CD4-positive, CD25-positive, alpha-beta regulatory T cell (primary cell): ENCODE data around the gene TMEM238L. TPM values are rescaled to one million over a fixed set of nuclear protein-coding genes. Genes with fewer than 3 reads are reported as not detected.

ENCODE experiments used
- ATAC-seq, 2 donors: fragments of 150-1000 bp; cut with Tn5 transposase; one replicate each; pipeline ENCODE4 v1.10.0; 2021; ENCODE audit warnings: low read depth in 2 of 2, moderate number of reproducible peaks in 2 of 2, moderate library complexity in 1 of 2
- DNase-seq, 3 donors: peaks; one replicate each; pipeline versions ENCODE4 v3.0.0 to v3.0.0-alpha.2; 2012 to 2022; ENCODE audit warnings: mixed read lengths in 1 of 3
- H3K27ac ChIP-seq: one replicate; pipeline ENCODE4 v1.7.0; 2013; ENCODE audit warnings: mild to moderate bottlenecking, low read length; ENCODE audit not compliant: insufficient read depth, poor library complexity, severe bottlenecking
- H3K27me3 ChIP-seq: one replicate; pipeline ENCODE4 v1.7.0; 2013; ENCODE audit warnings: low read length; ENCODE audit not compliant: control insufficient read depth, insufficient read depth
- H3K36me3 ChIP-seq: one replicate; pipeline ENCODE4 v1.7.0; 2013; ENCODE audit warnings: mild to moderate bottlenecking, low read length, moderate library complexity; ENCODE audit not compliant: control insufficient read depth, insufficient read depth
- H3K4me1 ChIP-seq: 2 replicates; pipeline ENCODE4 v1.7.0; 2013; ENCODE audit warnings: mild to moderate bottlenecking, low read length; ENCODE audit not compliant: insufficient read depth, control insufficient read depth, poor library complexity, severe bottlenecking
- H3K4me3 ChIP-seq: one replicate; pipeline ENCODE4 v1.7.0; 2013; ENCODE audit warnings: low read depth, mild to moderate bottlenecking, low read length, moderate library complexity
- H3K9me3 ChIP-seq, 2 experiments: 1 replicate in 1 of 2; 2 replicates in 1 of 2; pipeline ENCODE4 v1.7.0; 2013; ENCODE audit warnings: low read length in 2 of 2, mild to moderate bottlenecking in 1 of 2, moderate library complexity in 1 of 2; ENCODE audit not compliant: control insufficient read depth in 2 of 2
- H3K27ac Mint-ChIP-seq, 3 donors: one replicate each; pipeline ENCODE4 v1.8.0; 2020 to 2022; ENCODE audit warnings: mild to moderate bottlenecking in 3 of 3, mixed read lengths in 3 of 3, moderate library complexity in 2 of 3
- H3K27me3 Mint-ChIP-seq: one replicate; pipeline ENCODE4 v1.8.0; 2022; ENCODE audit warnings: mild to moderate bottlenecking, mixed read lengths
- H3K36me3 Mint-ChIP-seq: one replicate; pipeline ENCODE4 v1.8.0; 2020; ENCODE audit warnings: mixed read lengths
- H3K4me1 Mint-ChIP-seq, 4 donors: one replicate each; pipeline ENCODE4 v1.8.0; 2020 to 2022; ENCODE audit warnings: mixed read lengths in 4 of 4, mild to moderate bottlenecking in 1 of 4
- H3K4me3 Mint-ChIP-seq, 4 donors: one replicate each; pipeline ENCODE4 v1.8.0; 2020 to 2022; ENCODE audit warnings: mild to moderate bottlenecking in 4 of 4, mixed read lengths in 4 of 4, moderate library complexity in 3 of 4
- H3K9me3 Mint-ChIP-seq, 7 donors: one replicate each; pipeline ENCODE4 v1.8.0; 2020 to 2022; ENCODE audit warnings: mixed read lengths in 7 of 7, mild to moderate bottlenecking in 3 of 7, moderate library complexity in 2 of 7
- polyA plus RNA-seq, 4 donors: library from polyadenylated mRNA; unstranded; fragments of 300-500 nt; fragmentation: Illumina TruSeq; gene quantifications; one replicate each; pipeline ENCODE4 v1.2.3, GENCODE V29; 2021
- total RNA-seq: library from RNA; stranded (reverse); gene quantifications from one replicate; pipeline ENCODE4 v1.2.3, GENCODE V29; 2022

TMEM238L gene
- total and polyA plus RNA-seq, 5 donors from 2014 or later, result not detected

- no peaks in the 10 kb centered on the region for H3K36me3 Mint-ChIP-seq
- Histone ChIP-seq H3K27ac (no peak overlapping the region), H3K4me1 (no peaks in the 10 kb centered on the region), H3K4me3 (no peak overlapping the region), H3K9me3 (no peaks in the 10 kb centered on the region), H3K27me3 (no peaks in the 10 kb centered on the region), H3K36me3 (no peaks in the 10 kb centered on the region)
- DNase-seq (no peak), ATAC-seq (no peak)
- H3K27ac Mint-ChIP-seq, result no peak overlapping the region
- no peaks in the 10 kb centered on the region for H3K4me1 Mint-ChIP-seq
- no peaks in the 10 kb centered on the region for H3K27me3 Mint-ChIP-seq
- H3K9me3 Mint-ChIP-seq, result no peaks in the 10 kb centered on the region
- no peak overlapping the region for H3K4me3 Mint-ChIP-seq
These were observed 10.6 kb downstream of the TMEM238L start for GRCh38 chr17:10793256-10793655.

- Histone ChIP-seq H3K4me3 (no peak overlapping the region), H3K27me3 (no peaks in the 10 kb centered on the region), H3K9me3 (no peaks in the 10 kb centered on the region), H3K4me1 (no peaks in the 10 kb centered on the region), H3K27ac (no peak overlapping the region), H3K36me3 (no peaks in the 10 kb centered on the region)
- ATAC-seq (peak in 1 of 2 donors; percentile 34), DNase-seq (peak in 1 of 3 donors; percentile 17)
- Mint-ChIP-seq H3K27me3 (no peaks in the 10 kb centered on the region), H3K4me1 (no peaks in the 10 kb centered on the region), H3K36me3 (no peaks in the 10 kb centered on the region), H3K27ac (no peak overlapping the region), H3K4me3 (no peak overlapping the region), H3K9me3 (no peaks in the 10 kb centered on the region)
These were observed 11.7 kb downstream of the TMEM238L start for GRCh38 chr17:10792151-10792550.

- Mint-ChIP-seq H3K36me3 (no peaks in the 10 kb centered on the region), H3K27me3 (no peaks in the 10 kb centered on the region), H3K9me3 (no peaks in the 10 kb centered on the region), H3K4me1 (no peaks in the 10 kb centered on the region), H3K27ac (peak overlapping the region in 2 of 3 donors; percentile 14 to 52), H3K4me3 (no peak overlapping the region)
- Histone ChIP-seq H3K4me1 (no peaks in the 10 kb centered on the region), H3K9me3 (no peaks in the 10 kb centered on the region), H3K27me3 (no peaks in the 10 kb centered on the region), H3K4me3 (no peak overlapping the region), H3K27ac (no peak overlapping the region), H3K36me3 (no peaks in the 10 kb centered on the region)
- no peak for ATAC-seq
- DNase-seq, result no peak
These were observed 13.2 kb downstream of the TMEM238L start for GRCh38 chr17:10790491-10791401.

GRCh38 chr17:10789694-10790271 is 14.1 kb downstream of the TMEM238L start:
- Histone ChIP-seq H3K9me3 (no peaks in the 10 kb centered on the region), H3K4me3 (no peak overlapping the region), H3K27me3 (no peaks in the 10 kb centered on the region), H3K27ac (no peak overlapping the region), H3K36me3 (no peaks in the 10 kb centered on the region), H3K4me1 (no peaks in the 10 kb centered on the region)
- Mint-ChIP-seq H3K27ac (no peak overlapping the region), H3K27me3 (no peaks in the 10 kb centered on the region), H3K9me3 (peaks cover 0 to 3% (median 0%) of the 10 kb centered on the region in 7 donors), H3K36me3 (no peaks in the 10 kb centered on the region), H3K4me1 (no peaks in the 10 kb centered on the region), H3K4me3 (no peak overlapping the region)
- no peak for DNase-seq
- ATAC-seq, result no peak

- Mint-ChIP-seq H3K27ac (no peak overlapping the region), H3K9me3 (peaks cover 0 to 13% (median 1%) of the 10 kb centered on the region in 7 donors), H3K4me1 (no peaks in the 10 kb centered on the region), H3K36me3 (no peaks in the 10 kb centered on the region), H3K4me3 (no peak overlapping the region), H3K27me3 (no peaks in the 10 kb centered on the region)
- H3K4me1 ChIP-seq, result no peaks in the 10 kb centered on the region
- H3K36me3 ChIP-seq, result no peaks in the 10 kb centered on the region
- no peak overlapping the region for H3K4me3 ChIP-seq
- H3K27me3 ChIP-seq, result no peaks in the 10 kb centered on the region
- no peak overlapping the region for H3K27ac ChIP-seq
- DNase-seq, result no peak
- ATAC-seq, result no peak
- H3K9me3 ChIP-seq, result peaks cover 0 to 5% of the 10 kb centered on the region in 2 experiments
These were observed 16.4 kb downstream of the TMEM238L start for GRCh38 chr17:10787306-10788045.

GRCh38 chr17:10785295-10785694 is 18.6 kb downstream of the TMEM238L start:
- Mint-ChIP-seq H3K27ac (no peak overlapping the region), H3K9me3 (peaks cover 0 to 13% (median 2%) of the 10 kb centered on the region in 7 donors), H3K27me3 (peaks cover 4% of the 10 kb centered on the region), H3K4me3 (no peak overlapping the region), H3K4me1 (no peaks in the 10 kb centered on the region), H3K36me3 (no peaks in the 10 kb centered on the region)
- Histone ChIP-seq H3K4me1 (no peaks in the 10 kb centered on the region), H3K27ac (no peak overlapping the region), H3K4me3 (no peak overlapping the region), H3K27me3 (no peaks in the 10 kb centered on the region), H3K9me3 (peaks cover 0 to 5% of the 10 kb centered on the region in 2 experiments), H3K36me3 (no peaks in the 10 kb centered on the region)
- ATAC-seq, result no peak
- no peak for DNase-seq

- Mint-ChIP-seq H3K27me3 (peaks cover 8% of the 10 kb centered on the region), H3K4me3 (no peak overlapping the region), H3K27ac (no peak overlapping the region), H3K36me3 (no peaks in the 10 kb centered on the region), H3K4me1 (no peaks in the 10 kb centered on the region), H3K9me3 (peaks cover 0 to 9% (median 2%) of the 10 kb centered on the region in 7 donors)
- H3K9me3 ChIP-seq, result peaks cover 0 to 5% of the 10 kb centered on the region in 2 experiments
- H3K4me3 ChIP-seq, result no peak overlapping the region
- H3K27ac ChIP-seq, result no peak overlapping the region
- H3K4me1 ChIP-seq, result no peaks in the 10 kb centered on the region
- no peaks in the 10 kb centered on the region for H3K27me3 ChIP-seq
- ATAC-seq (no peak), DNase-seq (no peak)
- no peaks in the 10 kb centered on the region for H3K36me3 ChIP-seq
These were observed 24.3 kb downstream of the TMEM238L start for GRCh38 chr17:10779609-10780008.
